ENCODE data around the gene MAP1A. TPM values are rescaled to one million over a fixed set of nuclear protein-coding genes. Genes with fewer than 3 reads are reported as not detected.

MAP1A gene
- total RNA-seq, 1 experiment from 2014 or later: 1.9 TPM

DNA sequence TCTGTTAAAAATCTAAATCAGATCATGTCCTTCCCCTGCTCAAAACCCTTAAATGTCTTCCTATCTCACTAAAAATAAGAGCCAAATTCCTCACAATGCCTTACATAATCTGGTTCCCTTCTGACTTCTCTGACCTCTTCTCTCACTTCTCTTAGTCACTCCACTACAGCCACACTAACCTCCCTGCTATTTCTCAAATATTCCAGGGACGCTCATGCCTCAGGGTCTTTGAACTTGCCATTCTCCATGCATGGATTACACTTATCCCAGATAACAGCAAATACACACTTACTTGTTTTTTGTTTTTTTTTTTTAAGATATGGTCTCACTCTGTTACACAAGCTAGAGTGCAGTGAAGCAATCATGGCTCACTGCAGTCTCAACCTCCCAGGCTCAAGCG lies 33.0 kb upstream of the MAP1A start:
- TF ChIP-seq FOSL1 (IDR thresholded peaks at IDR 0.05; ENCODE audit: low read depth) (no peak), TCF7L2 (IDR thresholded peaks at IDR 0.05; ENCODE audit: borderline replicate concordance, extremely low read depth, insufficient read depth, insufficient read length) (no peak), YY1 (IDR thresholded peaks at IDR 0.05; ENCODE audit: extremely low read depth, insufficient replicate concordance, low read depth, low read length) (no peak), JUND (IDR thresholded peaks at IDR 0.05) (no peak), ZNF274 (IDR thresholded peaks at IDR 0.05; ENCODE audit: low read depth, low read length) (no peak)
- TF ChIP-seq, protein P1, sequence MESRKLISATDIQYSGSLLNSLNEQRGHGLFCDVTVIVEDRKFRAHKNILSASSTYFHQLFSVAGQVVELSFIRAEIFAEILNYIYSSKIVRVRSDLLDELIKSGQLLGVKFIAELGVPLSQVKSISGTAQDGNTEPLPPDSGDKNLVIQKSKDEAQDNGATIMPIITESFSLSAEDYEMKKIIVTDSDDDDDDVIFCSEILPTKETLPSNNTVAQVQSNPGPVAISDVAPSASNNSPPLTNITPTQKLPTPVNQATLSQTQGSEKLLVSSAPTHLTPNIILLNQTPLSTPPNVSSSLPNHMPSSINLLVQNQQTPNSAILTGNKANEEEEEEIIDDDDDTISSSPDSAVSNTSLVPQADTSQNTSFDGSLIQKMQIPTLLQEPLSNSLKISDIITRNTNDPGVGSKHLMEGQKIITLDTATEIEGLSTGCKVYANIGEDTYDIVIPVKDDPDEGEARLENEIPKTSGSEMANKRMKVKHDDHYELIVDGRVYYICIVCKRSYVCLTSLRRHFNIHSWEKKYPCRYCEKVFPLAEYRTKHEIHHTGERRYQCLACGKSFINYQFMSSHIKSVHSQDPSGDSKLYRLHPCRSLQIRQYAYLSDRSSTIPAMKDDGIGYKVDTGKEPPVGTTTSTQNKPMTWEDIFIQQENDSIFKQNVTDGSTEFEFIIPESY (IDR thresholded peaks at IDR 0.05; ENCODE audit: extremely low read depth, insufficient replicate concordance, low read length): no peak
- Histone ChIP-seq H4K20me1 (ENCODE audit: insufficient read depth) (no peaks in the 10 kb centered on the region), H3K27ac (ENCODE audit: low read depth, low read length) (no peak overlapping the region), H3K4me3 (replicated peaks in 1 of 2; ENCODE audit: low read depth in 1 of 2, low read length in 2 of 2) (no peak overlapping the region), H3K79me2 (ENCODE audit: insufficient read depth, low read length) (no peaks in the 10 kb centered on the region; the same call in 1 of the 2 replicates), H3K4me1 (ENCODE audit: control insufficient read depth in 1 of 2, insufficient read depth in 2 of 2, low read length in 2 of 2) (no peaks in the 10 kb centered on the region), H2AFZ (ENCODE audit: low read depth, low read length, poor library complexity, severe bottlenecking) (no peak overlapping the region), H3K9me3 (ENCODE audit: control insufficient read depth in 1 of 2, insufficient read depth in 1 of 2, low read depth in 1 of 2, low read length in 2 of 2) (no peaks in the 10 kb centered on the region), H3K4me2 (ENCODE audit: low read length) (no peak overlapping the region), H3K36me3 (ENCODE audit: control insufficient read depth in 1 of 2, insufficient read depth in 2 of 2, low read length in 2 of 2) (peaks cover 14 to 32% of the 10 kb centered on the region in 2 experiments), H3K9ac (ENCODE audit: low read length) (no peak overlapping the region), H3K9me2 (ENCODE audit: insufficient read depth) (no peaks in the 10 kb centered on the region), H3K27me3 (ENCODE audit: insufficient read depth, low read length) (no peaks in the 10 kb centered on the region)
- intact Hi-C loops (cut with micrococcal nuclease): no loop called here
- ATAC-seq: no peak
- no peak for DNase-seq (ENCODE audit: low read depth, low spot score)
- POLR2A ChIA-PET: no interaction called here
- no TSS peak for BruUV-seq (replicated peaks)
- CTCF ChIA-PET: no interaction called here
- RAD21 ChIA-PET (ENCODE audit: low non-redundant PET in 1 of 2, low total read pairs in 2 of 2, uncharacterized antibody in 2 of 2, unreplicated experiment in 2 of 2): no interaction called here

DNA sequence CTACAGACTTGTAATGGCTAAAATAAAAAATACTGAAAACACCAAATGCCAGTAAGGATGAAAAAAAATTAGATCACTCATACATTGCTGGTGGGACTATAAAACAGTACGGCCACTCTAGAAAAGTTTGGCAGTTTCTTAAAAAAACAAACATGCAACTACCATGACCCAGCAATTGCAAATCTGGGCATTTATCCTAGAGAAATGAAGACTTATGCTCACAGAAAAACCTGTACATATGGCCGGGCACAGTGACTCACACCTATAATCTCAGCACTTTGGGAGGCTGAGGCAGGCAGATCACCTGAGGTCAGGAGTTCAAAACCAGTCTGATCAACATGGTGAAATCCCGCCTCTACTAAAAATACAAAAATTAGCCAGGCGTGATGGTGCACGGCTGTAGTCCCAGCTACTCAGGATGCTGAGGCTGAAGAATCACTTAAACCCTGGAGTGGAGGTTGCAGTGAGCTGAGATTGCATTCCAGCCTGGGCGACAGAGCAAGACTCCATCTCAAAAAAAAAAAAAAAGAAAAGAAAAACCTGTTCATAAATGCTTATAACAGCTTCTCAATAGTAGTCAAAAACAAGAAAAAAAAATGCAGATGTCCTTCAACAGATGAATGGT lies 30.0 kb upstream of the MAP1A start:
- no peaks in the 10 kb centered on the region for H3K9me3 ChIP-seq (ENCODE audit: control insufficient read depth in 1 of 2, insufficient read depth in 1 of 2, low read depth in 1 of 2, low read length in 2 of 2)
- no peaks in the 10 kb centered on the region for H4K20me1 ChIP-seq (ENCODE audit: insufficient read depth)
- DNase-seq (ENCODE audit: low read depth, low spot score): no peak
- no peak overlapping the region for H3K27ac ChIP-seq (ENCODE audit: low read depth, low read length)
- CTCF ChIA-PET: no interaction called here
- POLR2A ChIA-PET: no interaction called here
- intact Hi-C loops (cut with micrococcal nuclease): no loop called here
- no peak overlapping the region for H2AFZ ChIP-seq (ENCODE audit: low read depth, low read length, poor library complexity, severe bottlenecking)
- H3K4me2 ChIP-seq (ENCODE audit: low read length): no peak overlapping the region
- RAD21 ChIA-PET (ENCODE audit: low non-redundant PET in 1 of 2, low total read pairs in 2 of 2, uncharacterized antibody in 2 of 2, unreplicated experiment in 2 of 2): no interaction called here
- peaks cover 8% of the 10 kb centered on the region for H3K79me2 ChIP-seq (ENCODE audit: insufficient read depth, low read length)
- no peaks in the 10 kb centered on the region for H3K9me2 ChIP-seq (ENCODE audit: insufficient read depth)
- no peak overlapping the region for H3K4me3 ChIP-seq (replicated peaks in 1 of 2; ENCODE audit: low read depth in 1 of 2, low read length in 2 of 2)
- peaks cover 4% of the 10 kb centered on the region in 2 experiments; a peak in 3 of 4 replicates for H3K4me1 ChIP-seq (ENCODE audit: control insufficient read depth in 1 of 2, insufficient read depth in 2 of 2, low read length in 2 of 2)
- no peaks in the 10 kb centered on the region for H3K27me3 ChIP-seq (ENCODE audit: insufficient read depth, low read length)
- no TSS peak for BruUV-seq (replicated peaks)
- no peak for ATAC-seq
- H3K36me3 ChIP-seq (ENCODE audit: control insufficient read depth in 1 of 2, insufficient read depth in 2 of 2, low read length in 2 of 2): peaks cover 16 to 35% of the 10 kb centered on the region in 2 experiments
- no peak overlapping the region for H3K9ac ChIP-seq (ENCODE audit: low read length)
- TF ChIP-seq, protein P2, sequence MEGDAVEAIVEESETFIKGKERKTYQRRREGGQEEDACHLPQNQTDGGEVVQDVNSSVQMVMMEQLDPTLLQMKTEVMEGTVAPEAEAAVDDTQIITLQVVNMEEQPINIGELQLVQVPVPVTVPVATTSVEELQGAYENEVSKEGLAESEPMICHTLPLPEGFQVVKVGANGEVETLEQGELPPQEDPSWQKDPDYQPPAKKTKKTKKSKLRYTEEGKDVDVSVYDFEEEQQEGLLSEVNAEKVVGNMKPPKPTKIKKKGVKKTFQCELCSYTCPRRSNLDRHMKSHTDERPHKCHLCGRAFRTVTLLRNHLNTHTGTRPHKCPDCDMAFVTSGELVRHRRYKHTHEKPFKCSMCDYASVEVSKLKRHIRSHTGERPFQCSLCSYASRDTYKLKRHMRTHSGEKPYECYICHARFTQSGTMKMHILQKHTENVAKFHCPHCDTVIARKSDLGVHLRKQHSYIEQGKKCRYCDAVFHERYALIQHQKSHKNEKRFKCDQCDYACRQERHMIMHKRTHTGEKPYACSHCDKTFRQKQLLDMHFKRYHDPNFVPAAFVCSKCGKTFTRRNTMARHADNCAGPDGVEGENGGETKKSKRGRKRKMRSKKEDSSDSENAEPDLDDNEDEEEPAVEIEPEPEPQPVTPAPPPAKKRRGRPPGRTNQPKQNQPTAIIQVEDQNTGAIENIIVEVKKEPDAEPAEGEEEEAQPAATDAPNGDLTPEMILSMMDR (IDR thresholded peaks at IDR 0.05 in 2 of 3, conservative IDR thresholded peaks at IDR 0.05 in 1 of 3; ENCODE audit: borderline replicate concordance in 1 of 3, insufficient read depth in 1 of 3, low read depth in 2 of 3, low read length in 2 of 3): no peak
- TF ChIP-seq CEBPB (IDR thresholded peaks at IDR 0.05; ENCODE audit: low read depth): no peak
- no peak for TF ChIP-seq SRF (IDR thresholded peaks at IDR 0.05; ENCODE audit: low read depth)
- TF ChIP-seq RAD21 (IDR thresholded peaks at IDR 0.05; ENCODE audit: low read depth): no peak
- TF ChIP-seq EZH2 (IDR thresholded peaks at IDR 0.05): no peak
- TF ChIP-seq, protein P3, sequence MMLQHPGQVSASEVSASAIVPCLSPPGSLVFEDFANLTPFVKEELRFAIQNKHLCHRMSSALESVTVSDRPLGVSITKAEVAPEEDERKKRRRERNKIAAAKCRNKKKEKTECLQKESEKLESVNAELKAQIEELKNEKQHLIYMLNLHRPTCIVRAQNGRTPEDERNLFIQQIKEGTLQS (IDR thresholded peaks at IDR 0.05): no peak
- no peak for TF ChIP-seq ZFX (IDR thresholded peaks at IDR 0.05)
- TF ChIP-seq ZNF274 (IDR thresholded peaks at IDR 0.05; ENCODE audit: low read depth, low read length): no peak
- TF ChIP-seq, protein P4, sequence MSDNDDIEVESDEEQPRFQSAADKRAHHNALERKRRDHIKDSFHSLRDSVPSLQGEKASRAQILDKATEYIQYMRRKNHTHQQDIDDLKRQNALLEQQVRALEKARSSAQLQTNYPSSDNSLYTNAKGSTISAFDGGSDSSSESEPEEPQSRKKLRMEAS (IDR thresholded peaks at IDR 0.05): no peak
- TF ChIP-seq SP1 (IDR thresholded peaks at IDR 0.05; ENCODE audit: low read depth): no peak
- TF ChIP-seq EZH2phosphoT487 (IDR thresholded peaks at IDR 0.05; ENCODE audit: borderline replicate concordance): no peak
- TF ChIP-seq SIN3A (IDR thresholded peaks at IDR 0.05; ENCODE audit: low read depth): no peak
- no peak for TF ChIP-seq YY1 (IDR thresholded peaks at IDR 0.05; ENCODE audit: extremely low read depth, insufficient replicate concordance, low read depth, low read length)
- TF ChIP-seq FOSL1 (IDR thresholded peaks at IDR 0.05; ENCODE audit: low read depth): no peak
